HG03175 (cell line): ENCODE data around the gene CBX2.
A peak's percentile ranks its signal among the peaks of the same experiment; 100 is the strongest.

Source experiments
- ATAC-seq: cut with Tn5 transposase; IDR thresholded peaks from one replicate; pipeline ENCODE4 v1.9.1; 2021; ENCODE audit warnings: mild to moderate bottlenecking, moderate library complexity; ENCODE audit not compliant: unreplicated experiment

Gene CBX2

GRCh38 chr17:79826204-79826680 lies 48.3 kb downstream of the CBX2 start:
- ATAC-seq = no peak

GRCh38 chr17:79826841-79827578 lies 49.1 kb downstream of the CBX2 start:
- ATAC-seq = no peak

GRCh38 chr17:79829004-79829403 lies 51.1 kb downstream of the CBX2 start:
- no peak for ATAC-seq

GRCh38 chr17:79829457-79829856 lies 51.5 kb downstream of the CBX2 start:
- no peak for ATAC-seq

GRCh38 chr17:79830303-79830702 lies 52.4 kb downstream of the CBX2 start:
- no peak for ATAC-seq

- ATAC-seq = no peak
Measured at GRCh38 chr17:79830763-79831264, 52.9 kb downstream of the CBX2 start.

- ATAC-seq = no peak
Measured at GRCh38 chr17:79831265-79832217, 53.6 kb downstream of the CBX2 start.

- ATAC-seq = no peak
Measured at GRCh38 chr17:79832218-79833109, 54.5 kb downstream of the CBX2 start.

GRCh38 chr17:79833110-79833450 lies 55.1 kb downstream of the CBX2 start:
- no peak for ATAC-seq

- ATAC-seq = no peak
Measured at GRCh38 chr17:79833744-79834564, 56.0 kb downstream of the CBX2 start.

- ATAC-seq = no peak
Measured at GRCh38 chr17:79834565-79835469, 56.9 kb downstream of the CBX2 start.

GRCh38 chr17:79835470-79835899 lies 57.5 kb downstream of the CBX2 start:
- ATAC-seq = no peak

GRCh38 chr17:79835953-79836509 lies 58.1 kb downstream of the CBX2 start:
- no peak for ATAC-seq

GRCh38 chr17:79836510-79836971 lies 58.6 kb downstream of the CBX2 start:
- no peak for ATAC-seq

GRCh38 chr17:79836972-79837887 lies 59.3 kb downstream of the CBX2 start:
- ATAC-seq = peak; percentile 34
